ENCODE measurements around the gene HNRNPLL.

DNA sequence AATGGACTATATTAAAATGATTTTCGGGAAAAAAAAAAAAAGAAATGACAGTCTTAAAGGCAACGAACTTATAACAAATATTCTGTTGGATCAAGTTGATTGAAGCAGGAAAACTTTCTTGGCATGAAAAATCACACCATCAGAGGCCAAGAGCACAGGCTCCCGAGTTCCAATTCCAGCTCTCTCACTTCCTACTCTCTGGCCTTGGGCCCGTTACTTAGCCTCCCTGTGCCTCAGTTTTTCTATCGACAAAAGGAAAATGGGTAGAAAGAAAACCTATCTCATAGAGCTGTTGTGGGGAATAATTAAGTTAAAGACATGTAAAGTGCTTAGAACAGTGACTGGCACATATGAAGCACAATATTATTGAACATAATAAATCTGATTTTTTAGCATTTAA lies 74.2 kb downstream of the HNRNPLL start:
- TF ChIP-seq, protein P1, sequence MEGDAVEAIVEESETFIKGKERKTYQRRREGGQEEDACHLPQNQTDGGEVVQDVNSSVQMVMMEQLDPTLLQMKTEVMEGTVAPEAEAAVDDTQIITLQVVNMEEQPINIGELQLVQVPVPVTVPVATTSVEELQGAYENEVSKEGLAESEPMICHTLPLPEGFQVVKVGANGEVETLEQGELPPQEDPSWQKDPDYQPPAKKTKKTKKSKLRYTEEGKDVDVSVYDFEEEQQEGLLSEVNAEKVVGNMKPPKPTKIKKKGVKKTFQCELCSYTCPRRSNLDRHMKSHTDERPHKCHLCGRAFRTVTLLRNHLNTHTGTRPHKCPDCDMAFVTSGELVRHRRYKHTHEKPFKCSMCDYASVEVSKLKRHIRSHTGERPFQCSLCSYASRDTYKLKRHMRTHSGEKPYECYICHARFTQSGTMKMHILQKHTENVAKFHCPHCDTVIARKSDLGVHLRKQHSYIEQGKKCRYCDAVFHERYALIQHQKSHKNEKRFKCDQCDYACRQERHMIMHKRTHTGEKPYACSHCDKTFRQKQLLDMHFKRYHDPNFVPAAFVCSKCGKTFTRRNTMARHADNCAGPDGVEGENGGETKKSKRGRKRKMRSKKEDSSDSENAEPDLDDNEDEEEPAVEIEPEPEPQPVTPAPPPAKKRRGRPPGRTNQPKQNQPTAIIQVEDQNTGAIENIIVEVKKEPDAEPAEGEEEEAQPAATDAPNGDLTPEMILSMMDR (IDR thresholded peaks at IDR 0.05): no peak
- no peak for TF ChIP-seq POLR2A (IDR thresholded peaks at IDR 0.05)

Data from esophagus squamous epithelium (tissue), 4 donors.